ENCODE measurements around the gene PHEX.

GRCh38 chrX:22192419-22193060, 160.4 kb downstream of the PHEX start:
- TF ChIP-seq CTCF (IDR thresholded peaks at IDR 0.05; ENCODE audit: low read length) (peak; percentile 54), EZH2 (IDR thresholded peaks at IDR 0.05; ENCODE audit: borderline replicate concordance, low read length) (no peak)
